ENCODE results near the gene TRABD2B.

GRCh38 chr1:47766832-47767740, 230.1 kb downstream of the TRABD2B start:
- TF ChIP-seq POLR2AphosphoS5 (IDR thresholded peaks at IDR 0.05) (no peak), CTCF (IDR thresholded peaks at IDR 0.05) (no peak), EP300 (IDR thresholded peaks at IDR 0.05) (no peak), POLR2A (IDR thresholded peaks at IDR 0.05) (no peak)

Data from upper lobe of left lung (tissue), 4 donors.